ENCODE data around the gene EGFL6. TPM values are rescaled to one million over a fixed set of nuclear protein-coding genes. Genes with fewer than 3 reads are reported as not detected.

Gene EGFL6
- not detected in 2 replicates for total RNA-seq

- ChIA-PET POLR2A (no interaction called here), CTCF (no interaction called here)
- H3K27ac Mint-ChIP-seq: no peak within 1 kb of the TSS
- H3K27me3 Mint-ChIP-seq: peaks cover 19% of the 10 kb centered on the region
- H3K9me3 Mint-ChIP-seq: no peaks in the 10 kb centered on the region
- intact Hi-C loops (cut with micrococcal nuclease): no loop called here
- H3K4me1 Mint-ChIP-seq: peaks cover 2% of the 10 kb centered on the region
- H3K36me3 Mint-ChIP-seq (ENCODE audit: low read depth): no peaks in the 10 kb centered on the region
- DNase-seq (no peak), ATAC-seq (ENCODE audit: low read depth) (no peak)
- H3K4me3 Mint-ChIP-seq: no peak within 1 kb of the TSS
- TF ChIP-seq CTCF (IDR thresholded peaks at IDR 0.05): no peak
Measured at GRCh38 chrX:13569479-13570260, at the start of gene EGFL6. Gene EGFL6 (plus strand): TSS chrX:13569601. CDS start chrX:13569862, 261 bp downstream.

GRCh38 chrX:13520351-13520750 lies 49.0 kb upstream of the EGFL6 start:
- Mint-ChIP-seq H3K9me3 (no peaks in the 10 kb centered on the region), H3K27ac (no peak overlapping the region), H3K27me3 (no peaks in the 10 kb centered on the region), H3K4me3 (no peak overlapping the region), H3K36me3 (ENCODE audit: low read depth) (no peaks in the 10 kb centered on the region), H3K4me1 (no peaks in the 10 kb centered on the region)
- intact Hi-C loops (cut with micrococcal nuclease): no loop called here
- DNase-seq (no peak), ATAC-seq (ENCODE audit: low read depth) (no peak)
- CTCF ChIA-PET: no interaction called here
- no peak for TF ChIP-seq CTCF (IDR thresholded peaks at IDR 0.05)
- POLR2A ChIA-PET: no interaction called here

GRCh38 chrX:13520936-13521335 lies 48.5 kb upstream of the EGFL6 start:
- Mint-ChIP-seq H3K36me3 (ENCODE audit: low read depth) (no peaks in the 10 kb centered on the region), H3K9me3 (no peaks in the 10 kb centered on the region), H3K27ac (no peak overlapping the region), H3K4me3 (no peak overlapping the region), H3K27me3 (no peaks in the 10 kb centered on the region), H3K4me1 (no peaks in the 10 kb centered on the region)
- ATAC-seq (ENCODE audit: low read depth) (no peak), DNase-seq (no peak)
- POLR2A ChIA-PET: no interaction called here
- intact Hi-C loops (cut with micrococcal nuclease): no loop called here
- CTCF ChIA-PET: no interaction called here
- TF ChIP-seq CTCF (IDR thresholded peaks at IDR 0.05): no peak

- Mint-ChIP-seq H3K27me3 (no peaks in the 10 kb centered on the region), H3K36me3 (ENCODE audit: low read depth) (no peaks in the 10 kb centered on the region), H3K4me1 (no peaks in the 10 kb centered on the region), H3K9me3 (no peaks in the 10 kb centered on the region), H3K27ac (no peak overlapping the region), H3K4me3 (no peak overlapping the region)
- ChIA-PET CTCF (no interaction called here), POLR2A (no interaction called here)
- DNase-seq: no peak
- ATAC-seq (ENCODE audit: low read depth): no peak
- TF ChIP-seq CTCF (IDR thresholded peaks at IDR 0.05): no peak
- intact Hi-C loops (cut with micrococcal nuclease): no loop called here
Measured at GRCh38 chrX:13522811-13523210, 46.6 kb upstream of the EGFL6 start.

GRCh38 chrX:13533726-13534125 lies 35.7 kb upstream of the EGFL6 start:
- CTCF ChIA-PET: no interaction called here
- no peak for TF ChIP-seq CTCF (IDR thresholded peaks at IDR 0.05)
- H3K36me3 Mint-ChIP-seq (ENCODE audit: low read depth): no peaks in the 10 kb centered on the region

More at GRCh38 chrX:13533726-13534125, 35.7 kb upstream of the EGFL6 start:
- POLR2A ChIA-PET: interaction anchor here (0.6 kb wide), 1 partner anchor 188 kb away, joined by 10 read pairs; no protein-coding TSS in a partner anchor
- intact Hi-C loops (cut with micrococcal nuclease): no loop called here
- no peak for ATAC-seq (ENCODE audit: low read depth)
- DNase-seq: no peak
- no peaks in the 10 kb centered on the region for H3K27me3 Mint-ChIP-seq
- H3K9me3 Mint-ChIP-seq: no peaks in the 10 kb centered on the region
- H3K4me3 Mint-ChIP-seq: no peak overlapping the region
- H3K4me1 Mint-ChIP-seq: no peaks in the 10 kb centered on the region
- H3K27ac Mint-ChIP-seq: no peak overlapping the region

All from activated B cell treated with CpG ODN at 0.5 μM for 24 hours (primary cell).